HG03095 (cell line): Measurements from ENCODE around the gene COX7A2L.
"Not testable (repeated sequence)": the region's sequence is repeated elsewhere in the genome, so short reads cannot be mapped to it uniquely, and the experiment has no call there.

Source experiments
- ATAC-seq: cut with Tn5 transposase; IDR thresholded peaks from one replicate; pipeline ENCODE4 v1.9.1; 2021; ENCODE audit warnings: moderate library complexity; ENCODE audit not compliant: unreplicated experiment

Gene COX7A2L

GRCh38 chr2:42340045-42340937 lies 20.7 kb downstream of the COX7A2L start:
- ATAC-seq, result no peak

- ATAC-seq, result no peak
These were observed 21.7 kb downstream of the COX7A2L start for GRCh38 chr2:42339191-42339912.

GRCh38 chr2:42338567-42339190 lies 22.3 kb downstream of the COX7A2L start:
- ATAC-seq, result no peak

GRCh38 chr2:42337846-42338566 lies 23.0 kb downstream of the COX7A2L start:
- no peak for ATAC-seq

- no peak for ATAC-seq
These were observed 23.6 kb downstream of the COX7A2L start for GRCh38 chr2:42337356-42337820.

GRCh38 chr2:42336361-42336965 lies 24.6 kb downstream of the COX7A2L start:
- ATAC-seq, result no peak

GRCh38 chr2:42335514-42336104 lies 25.4 kb downstream of the COX7A2L start:
- ATAC-seq, result no peak

GRCh38 chr2:42334865-42335264 lies 26.2 kb downstream of the COX7A2L start:
- ATAC-seq, result not testable (repeated sequence)

- no peak for ATAC-seq
These were observed 26.8 kb downstream of the COX7A2L start for GRCh38 chr2:42334220-42334619.

GRCh38 chr2:42333579-42333978 lies 27.4 kb downstream of the COX7A2L start:
- ATAC-seq, result no peak

- no peak for ATAC-seq
These were observed 28.4 kb downstream of the COX7A2L start for GRCh38 chr2:42332575-42332974.

GRCh38 chr2:42331569-42332284 lies 29.3 kb downstream of the COX7A2L start:
- no peak for ATAC-seq

GRCh38 chr2:42329736-42330135 lies 31.3 kb downstream of the COX7A2L start:
- no peak for ATAC-seq

GRCh38 chr2:42328923-42329322 lies 32.1 kb downstream of the COX7A2L start:
- ATAC-seq, result no peak

- ATAC-seq, result no peak
These were observed 32.7 kb downstream of the COX7A2L start for GRCh38 chr2:42328148-42328833.

- no peak for ATAC-seq
These were observed 33.9 kb downstream of the COX7A2L start for GRCh38 chr2:42327125-42327524.

- ATAC-seq, result no peak
These were observed 35.4 kb downstream of the COX7A2L start for GRCh38 chr2:42325609-42326008.

GRCh38 chr2:42324949-42325348 lies 36.1 kb downstream of the COX7A2L start:
- no peak for ATAC-seq

- ATAC-seq, result no peak
These were observed 36.8 kb downstream of the COX7A2L start for GRCh38 chr2:42324244-42324643.
